ENCODE data around the gene RIPPLY1. TPM values are rescaled to one million over a fixed set of nuclear protein-coding genes. Genes with fewer than 3 reads are reported as not detected.

Gene RIPPLY1
- polyA plus RNA-seq, 3 donors, result not detected

GRCh38 chrX:106894392-106894909 is 8.7 kb downstream of the RIPPLY1 start:
- no CpG with 5 or more reads among the region's 6 CpGs for WGBS (ENCODE audit: insufficient coverage)
- Mint-ChIP-seq H3K9me3 (peaks cover 0 to 2% (median 0%) of the 10 kb centered on the region in 7 donors), H3K27me3 (ENCODE audit: low read depth in 3 of 3) (peaks cover 3 to 9% (median 4%) of the 10 kb centered on the region in 3 donors), H3K36me3 (no peaks in the 10 kb centered on the region), H3K27ac (no peak overlapping the region), H3K4me1 (no peaks in the 10 kb centered on the region), H3K4me3 (no peak overlapping the region)
- Histone ChIP-seq H3K4me1 (ENCODE audit: control insufficient read depth in 1 of 2, insufficient read depth in 2 of 2, low read length in 2 of 2) (no peaks in the 10 kb centered on the region), H2AFZ (ENCODE audit: insufficient read depth, low read depth, low read length, poor library complexity, severe bottlenecking) (no peak overlapping the region), H3K79me2 (ENCODE audit: insufficient read depth, low read length) (no peaks in the 10 kb centered on the region), H4K20me1 (ENCODE audit: insufficient read depth, low read length) (no peaks in the 10 kb centered on the region), H3K9me3 (replicated peaks in 1 of 2; ENCODE audit: control insufficient read depth in 1 of 2, insufficient read depth in 1 of 2, low read length in 2 of 2) (no peaks in the 10 kb centered on the region), H3K27ac (ENCODE audit: low read depth in 1 of 2, low read length in 2 of 2) (no peak overlapping the region), H3K4me3 (replicated peaks in 1 of 3; ENCODE audit: low read depth in 2 of 3, low read length in 3 of 3) (no peak overlapping the region), H3K36me3 (replicated peaks in 1 of 2; ENCODE audit: control insufficient read depth in 1 of 2, insufficient read depth in 2 of 2, low read length in 2 of 2) (no peaks in the 10 kb centered on the region), H3K9ac (ENCODE audit: insufficient read depth, low read length, poor library complexity, severe bottlenecking) (no peak overlapping the region), H3K4me2 (replicated peaks; ENCODE audit: extremely low read depth, low read length, poor library complexity, severe bottlenecking) (no peak overlapping the region), H3K27me3 (ENCODE audit: control insufficient read depth in 2 of 2, insufficient read depth in 2 of 2, low read length in 2 of 2) (peaks cover 0 to 5% of the 10 kb centered on the region in 2 donors)
- intact Hi-C loops (cut with micrococcal nuclease), result loop anchor here (5.0 to 10.0 kb wide), 2 partner anchors 1000 to 1003 kb away; no protein-coding TSS in a partner anchor
- DNase-seq, result peak; percentile 9 to 18 (median 12)
- peak; percentile 71 for TF ChIP-seq CTCF (IDR thresholded peaks at IDR 0.05)

GRCh38 chrX:106891762-106892460 is 11.2 kb downstream of the RIPPLY1 start:
- no peak overlapping the region for H3K27ac Mint-ChIP-seq
- Histone ChIP-seq H3K9ac (ENCODE audit: insufficient read depth, low read length, poor library complexity, severe bottlenecking) (no peak overlapping the region), H3K27me3 (ENCODE audit: control insufficient read depth in 2 of 2, insufficient read depth in 2 of 2, low read length in 2 of 2) (peaks cover 0 to 5% of the 10 kb centered on the region in 2 donors), H3K4me1 (ENCODE audit: control insufficient read depth in 1 of 2, insufficient read depth in 2 of 2, low read length in 2 of 2) (no peaks in the 10 kb centered on the region), H3K36me3 (replicated peaks in 1 of 2; ENCODE audit: control insufficient read depth in 1 of 2, insufficient read depth in 2 of 2, low read length in 2 of 2) (no peaks in the 10 kb centered on the region), H3K9me3 (replicated peaks in 1 of 2; ENCODE audit: control insufficient read depth in 1 of 2, insufficient read depth in 1 of 2, low read length in 2 of 2) (no peaks in the 10 kb centered on the region), H4K20me1 (ENCODE audit: insufficient read depth, low read length) (no peaks in the 10 kb centered on the region), H3K79me2 (ENCODE audit: insufficient read depth, low read length) (no peaks in the 10 kb centered on the region), H3K4me3 (replicated peaks in 1 of 3; ENCODE audit: low read depth in 2 of 3, low read length in 3 of 3) (no peak overlapping the region), H2AFZ (ENCODE audit: insufficient read depth, low read depth, low read length, poor library complexity, severe bottlenecking) (no peak overlapping the region), H3K4me2 (replicated peaks; ENCODE audit: extremely low read depth, low read length, poor library complexity, severe bottlenecking) (no peak overlapping the region), H3K27ac (ENCODE audit: low read depth in 1 of 2, low read length in 2 of 2) (no peak overlapping the region)
- no peak overlapping the region for H3K4me3 Mint-ChIP-seq
- H3K27me3 Mint-ChIP-seq (ENCODE audit: low read depth in 3 of 3), result peaks cover 4 to 11% (median 6%) of the 10 kb centered on the region in 3 donors
- H3K9me3 Mint-ChIP-seq, result no peaks in the 10 kb centered on the region
- intact Hi-C loops (cut with micrococcal nuclease), result loop anchor here (5.0 to 10.0 kb wide), 2 partner anchors 1003 to 1005 kb away; no protein-coding TSS in a partner anchor
- no peak for DNase-seq
- no peak for TF ChIP-seq CTCF (IDR thresholded peaks at IDR 0.05)
- H3K36me3 Mint-ChIP-seq, result no peaks in the 10 kb centered on the region
- no CpG with 5 or more reads among the region's 7 CpGs for WGBS (ENCODE audit: insufficient coverage)
- H3K4me1 Mint-ChIP-seq, result no peaks in the 10 kb centered on the region

Measured in CD14-positive monocyte (primary cell).